GM13976 (cell line): ENCODE data around the gene POU5F1.

Experiments
- DNase-seq: peaks from one replicate; pipeline ENCODE4 v3.0.0; 2012; ENCODE audit warnings: low spot score
- CTCF ChIP-seq: IDR thresholded peaks from 2 replicates; pipeline ENCODE4 v1.5.1; 2012; ENCODE audit warnings: borderline replicate concordance, mild to moderate bottlenecking; ENCODE audit not compliant: insufficient read depth; ENCODE audit errors: extremely low read depth, missing control alignments, control extremely low read depth
- in situ Hi-C: fragments of 300-500 bp; cut with MboI; formaldehyde crosslinking; loops from one replicate; pipeline ENCODE4 v1.12.0; 2022; ENCODE audit warnings: low sequenced_read_pairs, mixed read lengths, inconsistent platforms; ENCODE audit not compliant: unreplicated experiment

Gene POU5F1

GRCh38 chr6:31126396-31127175 lies 43.9 kb downstream of the POU5F1 start:
- peak; percentile 54 for DNase-seq
- in situ Hi-C loops: no loop called here
- TF ChIP-seq CTCF: no peak

DNA sequence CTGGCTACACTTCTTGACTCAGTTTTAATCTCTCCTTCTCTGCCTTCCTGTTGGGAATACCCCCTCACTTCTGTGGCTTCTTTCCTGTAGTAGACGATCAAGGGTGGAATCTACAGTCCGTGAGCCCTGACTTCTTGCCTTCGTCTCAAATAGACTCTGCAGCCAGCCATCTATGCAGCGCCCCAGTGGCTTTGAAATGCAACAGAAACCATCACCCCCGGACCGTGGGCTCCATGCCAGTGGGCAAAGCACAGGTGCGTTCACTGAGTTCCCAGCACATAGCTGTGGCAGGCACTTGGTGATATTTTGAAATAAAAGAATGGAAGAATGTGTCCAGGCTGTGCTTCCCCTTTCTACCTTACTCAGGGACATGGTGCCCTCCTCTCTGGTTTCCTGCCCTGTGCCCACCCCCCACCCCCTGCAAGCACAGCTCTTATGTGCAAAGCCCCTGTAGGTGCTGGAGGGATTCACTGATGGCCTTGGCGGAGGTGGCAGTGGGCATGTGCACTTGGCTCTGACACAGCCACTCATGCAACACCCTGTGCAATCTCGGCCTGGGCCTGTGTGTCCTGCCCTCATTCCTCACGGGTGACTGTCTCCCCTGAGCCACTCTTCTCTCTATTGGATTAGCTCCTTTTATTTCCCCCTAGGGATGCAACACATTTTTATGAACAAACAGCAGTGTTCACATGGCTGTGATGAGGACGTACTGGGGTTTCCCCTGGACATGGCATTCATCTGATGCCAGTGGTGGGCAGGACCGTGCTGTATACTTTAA lies 44.7 kb downstream of the POU5F1 start:
- DNase-seq: no peak
- in situ Hi-C loops: no loop called here
- no peak for TF ChIP-seq CTCF

DNA sequence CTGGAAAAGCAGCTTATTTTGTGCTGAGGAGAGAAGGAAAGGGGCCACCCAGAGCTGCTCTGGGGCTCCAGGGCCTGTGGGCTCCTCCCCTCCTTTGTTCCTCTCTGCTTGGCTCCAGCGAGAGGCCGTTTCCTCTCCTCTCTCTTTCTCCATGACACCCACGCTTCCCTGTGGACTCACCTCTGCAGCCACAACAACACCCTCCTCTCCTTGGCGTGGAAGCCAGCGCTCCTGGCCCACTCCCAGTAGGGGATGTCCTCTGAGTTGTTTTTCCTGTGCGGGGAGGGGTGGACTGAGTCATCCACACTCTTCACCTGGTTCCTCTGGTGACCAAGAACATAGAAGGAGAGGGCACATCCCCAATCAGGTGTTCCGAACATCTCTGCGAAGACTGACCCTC lies 45.3 kb downstream of the POU5F1 start:
- in situ Hi-C loops: no loop called here
- TF ChIP-seq CTCF: no peak
- DNase-seq: no peak

- TF ChIP-seq CTCF: no peak
- no peak for DNase-seq
- in situ Hi-C loops: no loop called here
Measured at GRCh38 chr6:31122791-31123706, 47.4 kb downstream of the POU5F1 start.

DNA sequence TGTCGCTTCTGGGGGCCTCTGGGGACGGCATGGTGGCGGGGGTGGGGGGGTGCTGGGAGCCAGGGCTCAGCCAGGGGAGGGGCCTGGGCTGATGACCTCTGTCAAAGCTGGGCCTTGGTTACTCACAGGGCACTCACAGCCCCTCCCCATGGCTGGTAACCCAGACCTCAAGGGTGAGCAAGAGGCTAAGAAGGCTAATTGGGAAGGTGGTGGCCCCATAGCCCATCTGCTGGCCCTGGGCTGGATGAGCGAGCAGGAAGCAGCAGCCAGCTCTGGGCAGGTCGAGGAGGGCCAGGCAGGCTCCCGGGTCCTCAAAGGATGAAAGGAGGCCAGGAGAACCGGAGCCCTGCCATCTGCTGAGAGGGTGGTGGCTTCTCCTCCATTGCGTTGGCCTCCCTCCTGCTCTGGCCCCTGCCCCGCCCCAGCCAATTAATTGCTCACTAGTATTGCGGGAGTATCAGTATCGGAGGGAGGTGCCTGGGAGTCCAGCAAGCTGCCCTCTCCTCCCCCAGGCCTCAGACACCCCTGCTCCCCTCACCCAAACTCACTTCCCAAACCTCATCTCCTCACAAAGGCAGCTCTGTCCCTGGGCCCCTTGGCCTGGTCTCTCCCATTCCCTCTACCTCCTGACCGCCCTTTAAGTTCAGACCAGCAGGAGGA lies 49.2 kb downstream of the POU5F1 start:
- no peak for DNase-seq
- TF ChIP-seq CTCF: no peak
- in situ Hi-C loops: no loop called here
